Measurements from ENCODE around the gene TLCD3B.

TLCD3B gene

GRCh38 chr16:30065943-30066760, 35.1 kb upstream of the TLCD3B start:
- H3K36me3 ChIP-seq (ENCODE audit: insufficient read depth, low read length) = peaks cover 29% of the 10 kb centered on the region
- peak overlapping the region; percentile 98 for H3K9ac ChIP-seq (ENCODE audit: low read depth, low read length)
- peaks cover 4% of the 10 kb centered on the region for H3K4me1 ChIP-seq (ENCODE audit: insufficient read depth, low read length)
- no peaks in the 10 kb centered on the region for H3K9me3 ChIP-seq (ENCODE audit: control insufficient read depth, insufficient read depth, low read length)

GRCh38 chr16:30065102-30065942, 34.3 kb upstream of the TLCD3B start, which contains the start of gene ALDOA:
Gene ALDOA, plus strand, starts transcription at chr16:30065760. Its CDS starts 1,138 bp downstream, at chr16:30066898.
- Histone ChIP-seq H3K4me1 (ENCODE audit: insufficient read depth, low read length) (peaks cover 4% of the 10 kb centered on the region), H3K9ac (ENCODE audit: low read depth, low read length) (peak within 1 kb of the TSS; percentile 98), H3K36me3 (ENCODE audit: insufficient read depth, low read length) (peaks cover 26% of the 10 kb centered on the region), H3K9me3 (ENCODE audit: control insufficient read depth, insufficient read depth, low read length) (no peaks in the 10 kb centered on the region)

- Histone ChIP-seq H3K9me3 (ENCODE audit: control insufficient read depth, insufficient read depth, low read length) (no peaks in the 10 kb centered on the region), H3K4me1 (ENCODE audit: insufficient read depth, low read length) (peaks cover 4% of the 10 kb centered on the region), H3K9ac (ENCODE audit: low read depth, low read length) (peak overlapping the region; percentile 98), H3K36me3 (ENCODE audit: insufficient read depth, low read length) (peaks cover 21% of the 10 kb centered on the region)
These were observed 33.6 kb upstream of the TLCD3B start for GRCh38 chr16:30064729-30065101.

- no peaks in the 10 kb centered on the region for H3K9me3 ChIP-seq (ENCODE audit: control insufficient read depth, insufficient read depth, low read length)
- H3K36me3 ChIP-seq (ENCODE audit: insufficient read depth, low read length) = peaks cover 15% of the 10 kb centered on the region
- H3K9ac ChIP-seq (ENCODE audit: low read depth, low read length) = peak overlapping the region; percentile 98
- peaks cover 4% of the 10 kb centered on the region for H3K4me1 ChIP-seq (ENCODE audit: insufficient read depth, low read length)
These were observed 33.0 kb upstream of the TLCD3B start for GRCh38 chr16:30063893-30064728.

- Histone ChIP-seq H3K9ac (ENCODE audit: low read depth, low read length) (peak overlapping the region; percentile 98), H3K4me1 (ENCODE audit: insufficient read depth, low read length) (peaks cover 4% of the 10 kb centered on the region), H3K9me3 (ENCODE audit: control insufficient read depth, insufficient read depth, low read length) (no peaks in the 10 kb centered on the region), H3K36me3 (ENCODE audit: insufficient read depth, low read length) (peaks cover 8% of the 10 kb centered on the region; the same call in 1 of the 2 replicates)
These were observed 32.3 kb upstream of the TLCD3B start for GRCh38 chr16:30063278-30063892.

GRCh38 chr16:30060836-30061554, 29.9 kb upstream of the TLCD3B start:
- Histone ChIP-seq H3K4me1 (ENCODE audit: insufficient read depth, low read length) (peaks cover 4% of the 10 kb centered on the region; the same call in 1 of the 2 replicates), H3K9ac (ENCODE audit: low read depth, low read length) (no peak overlapping the region), H3K9me3 (ENCODE audit: control insufficient read depth, insufficient read depth, low read length) (no peaks in the 10 kb centered on the region), H3K36me3 (ENCODE audit: insufficient read depth, low read length) (no peaks in the 10 kb centered on the region)

GRCh38 chr16:30060346-30060745, 29.3 kb upstream of the TLCD3B start:
- Histone ChIP-seq H3K36me3 (ENCODE audit: insufficient read depth, low read length) (no peaks in the 10 kb centered on the region), H3K9ac (ENCODE audit: low read depth, low read length) (no peak overlapping the region), H3K4me1 (ENCODE audit: insufficient read depth, low read length) (peaks cover 4% of the 10 kb centered on the region; the same call in 1 of the 2 replicates), H3K9me3 (ENCODE audit: control insufficient read depth, insufficient read depth, low read length) (no peaks in the 10 kb centered on the region)

- Histone ChIP-seq H3K4me1 (ENCODE audit: insufficient read depth, low read length) (no peaks in the 10 kb centered on the region), H3K36me3 (ENCODE audit: insufficient read depth, low read length) (no peaks in the 10 kb centered on the region), H3K9me3 (ENCODE audit: control insufficient read depth, insufficient read depth, low read length) (no peaks in the 10 kb centered on the region), H3K9ac (ENCODE audit: low read depth, low read length) (no peak overlapping the region)
These were observed 24.0 kb upstream of the TLCD3B start for GRCh38 chr16:30054959-30055553.

GRCh38 chr16:30054451-30054850, 23.4 kb upstream of the TLCD3B start:
- H3K36me3 ChIP-seq (ENCODE audit: insufficient read depth, low read length) = no peaks in the 10 kb centered on the region
- no peaks in the 10 kb centered on the region for H3K4me1 ChIP-seq (ENCODE audit: insufficient read depth, low read length)
- no peak overlapping the region for H3K9ac ChIP-seq (ENCODE audit: low read depth, low read length)
- H3K9me3 ChIP-seq (ENCODE audit: control insufficient read depth, insufficient read depth, low read length) = no peaks in the 10 kb centered on the region

GRCh38 chr16:30053376-30054015, 22.4 kb upstream of the TLCD3B start:
- Histone ChIP-seq H3K9ac (ENCODE audit: low read depth, low read length) (peak overlapping the region; percentile 56; the same call in 1 of the 2 replicates), H3K36me3 (ENCODE audit: insufficient read depth, low read length) (no peaks in the 10 kb centered on the region), H3K4me1 (ENCODE audit: insufficient read depth, low read length) (no peaks in the 10 kb centered on the region), H3K9me3 (ENCODE audit: control insufficient read depth, insufficient read depth, low read length) (no peaks in the 10 kb centered on the region)

GRCh38 chr16:30052671-30053372, 21.8 kb upstream of the TLCD3B start:
- Histone ChIP-seq H3K4me1 (ENCODE audit: insufficient read depth, low read length) (no peaks in the 10 kb centered on the region), H3K9ac (ENCODE audit: low read depth, low read length) (peak overlapping the region; percentile 56), H3K36me3 (ENCODE audit: insufficient read depth, low read length) (no peaks in the 10 kb centered on the region), H3K9me3 (ENCODE audit: control insufficient read depth, insufficient read depth, low read length) (no peaks in the 10 kb centered on the region)

- Histone ChIP-seq H3K9me3 (ENCODE audit: control insufficient read depth, insufficient read depth, low read length) (no peaks in the 10 kb centered on the region), H3K36me3 (ENCODE audit: insufficient read depth, low read length) (no peaks in the 10 kb centered on the region), H3K9ac (ENCODE audit: low read depth, low read length) (no peak overlapping the region)
These were observed 20.4 kb upstream of the TLCD3B start for GRCh38 chr16:30051518-30051917.

More at GRCh38 chr16:30051518-30051917, 20.4 kb upstream of the TLCD3B start:
- no peaks in the 10 kb centered on the region for H3K4me1 ChIP-seq (ENCODE audit: insufficient read depth, low read length)
